K562 (cell line): ENCODE measurements around the gene GLIPR2. TPM values are rescaled to one million over a fixed set of nuclear protein-coding genes. Genes with fewer than 3 reads are reported as not detected.

Experiments
- ATAC-seq: fragments of 200-7000 bp; cut with Tn5 transposase; 3 replicates; pipeline ENCODE4 v1.9.1; 2020; ENCODE audit warnings: moderate library complexity
- BruUV-seq: library from RNA; stranded (reverse); fragments of 400-500 nt; replicated peaks from 2 replicates; lab custom pipeline; 2021; lab: Mats Ljungman, UMichigan
- CTCF ChIA-PET: fragments of 300-600 bp; formaldehyde crosslinking; extraction: SDS; loops from one replicate; lab custom pipeline; 2021; ENCODE audit warnings: low intra/inter-chr PET ratio; lab: Yijun Ruan, JAX
- POLR2A ChIA-PET: fragments of 300-600, 350-650 bp; sonication (Branson Sonifier 250); formaldehyde crosslinking; extraction: SDS; loops from one replicate; lab custom pipeline; 2021; ENCODE audit warnings: antibody characterized with exemption, inconsistent platforms; lab: Yijun Ruan, JAX
- DNase-seq, 4 experiments: peaks; one replicate each; pipeline versions ENCODE4 v3.0.0 to v3.0.0-alpha.2; 2011 to 2018; ENCODE audit warnings: low spot score in 3 of 4, mixed read lengths in 3 of 4; ENCODE audit errors: extremely low read depth in 1 of 4
- FAIRE-seq: peaks from 2 replicates; lab custom pipeline; 2011; peaks lifted over from hg19 to GRCh38; lab: Jason Lieb, UNC
- H2AFZ ChIP-seq: 2 replicates; pipeline ENCODE4 v1.6.0; 2011; ENCODE audit warnings: low read depth, low read length, control low read depth, inconsistent platforms
- H3K27ac ChIP-seq: fragments of 200-600 bp; 3 replicates; pipeline ENCODE4 v1.8.0; 2011; ENCODE audit warnings: low read depth, mild to moderate bottlenecking, control low read depth, inconsistent platforms, low read length, moderate library complexity, mixed read lengths; ENCODE audit errors: extremely low read depth
- H3K27me3 ChIP-seq, 2 experiments: fragments of 300-600 bp in 1 of 2; 2 replicates in 1 of 2; 3 replicates in 1 of 2; pipeline versions ENCODE4 v1.6.0 to v1.8.0; 2011; ENCODE audit warnings: inconsistent platforms in 2 of 2, low read length in 2 of 2, mild to moderate bottlenecking in 1 of 2, mixed read lengths in 1 of 2, moderate library complexity in 1 of 2; ENCODE audit not compliant: control insufficient read depth in 2 of 2, insufficient read depth in 2 of 2
- H3K36me3 ChIP-seq: fragments of 300-600 bp; 3 replicates; pipeline ENCODE4 v1.8.0; 2011; ENCODE audit warnings: mild to moderate bottlenecking, low read length, inconsistent platforms; ENCODE audit not compliant: control insufficient read depth, insufficient read depth
- H3K4me1 ChIP-seq, 2 experiments: fragments of 200-600 bp in 1 of 2; replicated peaks in 1 of 2; 2 replicates in 1 of 2; 3 replicates in 1 of 2; pipeline versions ENCODE4 v1.5.1 to v1.8.0; 2011; ENCODE audit warnings: inconsistent platforms in 2 of 2, low read length in 2 of 2, mild to moderate bottlenecking in 1 of 2, mixed read lengths in 1 of 2, moderate library complexity in 1 of 2; ENCODE audit not compliant: control insufficient read depth in 2 of 2, insufficient read depth in 2 of 2
- H3K4me2 ChIP-seq: 2 replicates; pipeline ENCODE4 v1.6.1; 2011; ENCODE audit warnings: low read length, control low read depth, inconsistent platforms, mixed read lengths; ENCODE audit not compliant: insufficient read depth
- H3K4me3 ChIP-seq: fragments of 200-600 bp; sonication (generic), shearing (Covaris generic); 2 replicates; pipeline ENCODE4 v1.5.1; 2016; ENCODE audit warnings: control low read depth, inconsistent platforms
- H3K79me2 ChIP-seq: fragments of 200-600 bp; 3 replicates; pipeline ENCODE4 v1.8.0; 2011; ENCODE audit warnings: low read length, inconsistent platforms; ENCODE audit not compliant: control insufficient read depth, insufficient read depth
- H3K9ac ChIP-seq, 2 experiments: 2 replicates each; pipeline versions ENCODE4 v1.6.0 to v1.6.1; 2011; ENCODE audit warnings: low read depth in 2 of 2, low read length in 2 of 2, control low read depth in 1 of 2, inconsistent platforms in 1 of 2, mild to moderate bottlenecking in 1 of 2, mixed read lengths in 1 of 2; ENCODE audit not compliant: insufficient read depth in 1 of 2
- H3K9me1 ChIP-seq: one replicate; pipeline ENCODE4 v1.6.0; 2011; ENCODE audit warnings: inconsistent platforms, mild to moderate bottlenecking, low read length, moderate library complexity; ENCODE audit not compliant: control insufficient read depth, insufficient read depth
- H3K9me3 ChIP-seq: replicated peaks from 2 replicates; pipeline ENCODE4 v1.5.1; 2011; ENCODE audit warnings: low read depth, low read length, inconsistent platforms; ENCODE audit not compliant: control insufficient read depth, insufficient read depth
- H4K20me1 ChIP-seq: replicated peaks from 2 replicates; pipeline ENCODE4 v1.6.1; 2011; ENCODE audit warnings: low read length, inconsistent platforms, mixed read lengths; ENCODE audit not compliant: control insufficient read depth, insufficient read depth
- ZNF24 ChIP-seq: fragments of 450-650 bp; IDR thresholded peaks from 2 replicates; pipeline ENCODE4 v1.6.1; 2016
- WGBS: fragments of 100-300 bp; shearing (Covaris generic); methylation state at CpG from one replicate; pipeline ENCODE4 v1.1.6; 2016; ENCODE audit warnings: low coverage, mixed read lengths; ENCODE audit not compliant: insufficient coverage; ENCODE audit errors: missing lambda C conversion rate; 5-methylcytosine and 5-hydroxymethylcytosine counted together
- in situ Hi-C: fragments of 300-500 bp; cut with MboI; formaldehyde crosslinking; loops from 4 replicates; pipeline ENCODE4 v1.15.0; 2018; ENCODE audit warnings: inconsistent platforms, mixed read lengths
- intact Hi-C: fragments of 100-400 bp; cut with micrococcal nuclease; formaldehyde crosslinking; loops from 2 replicates; pipeline ENCODE4 v1.14.2; 2022
- polyA plus RNA-seq, 8 experiments: library from polyadenylated mRNA; depleted of rRNA in 4 of 8; stranded (reverse) in 5 of 8; unstranded in 3 of 8; fragments of >200 nt; fragmentation: Nextera tagmentation in 2 of 8; fragmentation: Illumina TruSeq in 1 of 8; extraction: Ambion mirVana in 2 of 8; extraction: Trizol in 1 of 8; gene quantifications; 2 replicates each; pipeline versions ENCODE4 v1.2.1 to v1.2.3, GENCODE V29; 2011 to 2014; ENCODE audit warnings: inconsistent platforms in 1 of 8, missing spikeins in 1 of 8
- total RNA-seq, 7 experiments: library from RNA; depleted of rRNA in 6 of 7; stranded (reverse); fragments of >200 nt in 6 of 7; fragmentation: Illumina TruSeq in 2 of 7; extraction: Trizol in 2 of 7; gene quantifications; 2 replicates each; pipeline versions ENCODE4 v1.2.1 to v1.2.3, GENCODE V29; 2011 to 2021; ENCODE audit warnings: low replicate concordance in 1 of 7
- TF ChIP-seq, protein P1 (sequence below): sonication (generic); formaldehyde crosslinking; IDR thresholded peaks from 2 replicates; pipeline ENCODE4 v1.5.0; 2020; ENCODE audit warnings: missing genetic modification reagents

GLIPR2 gene
- total and polyA plus RNA-seq, 9 of the 15 experiments (the other 6 are each of a cell fraction or from before 2014, with no cell fraction given) = 1.4 to 8.8 (median 2.9) TPM

DNA sequence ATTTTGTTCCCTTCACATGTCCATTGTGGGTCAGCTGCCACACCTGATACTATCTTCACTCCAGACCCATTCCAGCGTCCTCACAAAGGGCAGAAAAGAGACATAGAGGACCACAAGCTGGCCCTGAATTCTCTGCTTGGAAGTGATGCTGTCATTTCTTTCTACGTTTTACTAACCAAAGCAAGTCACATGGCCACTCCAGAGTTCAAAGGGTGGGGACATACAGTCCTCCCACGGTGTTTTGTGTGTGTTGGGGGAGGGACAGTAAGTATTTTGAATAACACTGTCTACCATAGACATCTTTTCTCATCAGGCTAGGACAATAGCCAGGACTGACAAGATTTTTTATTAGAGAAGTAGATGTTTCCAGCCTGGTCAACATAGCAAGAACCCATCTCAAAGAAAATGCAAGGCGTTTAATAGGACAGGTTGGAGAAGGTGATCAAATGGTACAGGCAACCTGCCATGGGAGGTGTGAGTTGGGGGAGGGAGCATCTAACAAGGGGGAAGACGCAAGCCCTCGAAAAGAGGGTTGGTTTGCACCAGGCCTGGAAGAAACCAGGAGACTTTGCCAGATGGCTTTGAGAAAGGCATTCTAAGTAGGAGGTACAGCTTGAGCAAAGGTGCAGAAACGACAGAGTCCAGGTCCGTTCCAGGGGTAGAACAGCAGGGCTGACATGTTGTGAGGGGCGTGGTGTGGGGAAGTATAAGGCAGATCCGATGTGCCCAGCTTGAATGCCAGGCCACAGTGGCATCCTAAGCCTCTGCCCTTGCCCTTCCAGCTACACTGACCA lies 11.3 kb upstream of the GLIPR2 start:
- no peaks in the 10 kb centered on the region for H3K36me3 ChIP-seq
- ChIA-PET POLR2A (interaction anchor here (0.6 to 1.0 kb wide), 3 partner anchors 13 to 354 kb away, joined by 3 read pairs; no protein-coding TSS in a partner anchor), CTCF (no interaction called here)
- TF ChIP-seq ZNF24 = no peak
- TF ChIP-seq, protein P1, sequence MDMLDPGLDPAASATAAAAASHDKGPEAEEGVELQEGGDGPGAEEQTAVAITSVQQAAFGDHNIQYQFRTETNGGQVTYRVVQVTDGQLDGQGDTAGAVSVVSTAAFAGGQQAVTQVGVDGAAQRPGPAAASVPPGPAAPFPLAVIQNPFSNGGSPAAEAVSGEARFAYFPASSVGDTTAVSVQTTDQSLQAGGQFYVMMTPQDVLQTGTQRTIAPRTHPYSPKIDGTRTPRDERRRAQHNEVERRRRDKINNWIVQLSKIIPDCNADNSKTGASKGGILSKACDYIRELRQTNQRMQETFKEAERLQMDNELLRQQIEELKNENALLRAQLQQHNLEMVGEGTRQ (CRISPR knock-in tag) = 0 out of 2 replicates have a peak, but pooled peaks have one; percentile 11
- H3K4me3 ChIP-seq = no peak overlapping the region
- no peaks in the 10 kb centered on the region for H3K79me2 ChIP-seq
- intact Hi-C loops (no loop called here), in situ Hi-C loops (no loop called here)
- WGBS = 12% methylated on average over 9 of the region's 10 CpGs
- H3K9ac ChIP-seq = peak overlapping the region in 1 of 2 experiments; percentile 45; a peak in 1 of 4 replicates
- ATAC-seq (no peak; the same call in 2 of the 3 replicates), FAIRE-seq (no peak), DNase-seq (no peak)
- H2AFZ ChIP-seq = 0 out of 2 replicates have a peak overlapping the region, but pooled peaks have one; percentile 16
- no peaks in the 10 kb centered on the region for H3K9me3 ChIP-seq
- H3K4me2 ChIP-seq = no peak overlapping the region
- H3K9me1 ChIP-seq = no peaks in the 10 kb centered on the region
- H3K27me3 ChIP-seq = peaks cover 0 to 8% of the 10 kb centered on the region in 2 experiments; a peak in 3 of 5 replicates
- H3K4me1 ChIP-seq = no peaks in the 10 kb centered on the region; a peak in 2 of 5 replicates
- no TSS peak for BruUV-seq
- H4K20me1 ChIP-seq = no peaks in the 10 kb centered on the region
- no peak overlapping the region for H3K27ac ChIP-seq
